Trophoblast cell (in vitro differentiated cells and primary cell): Measurements from ENCODE around the gene TGFB1.
"Not testable (repeated sequence)": the region's sequence is repeated elsewhere in the genome, so short reads cannot be mapped to it uniquely, and the experiment has no call there.

Experiments used
- DNase-seq, 2 donors: peaks; one replicate each; pipeline ENCODE4 v3.0.0-alpha.2; 2016
- H2AFZ ChIP-seq: 2 replicates; pipeline ENCODE4 v1.6.1; 2013; ENCODE audit warnings: low read length, moderate library complexity, mild to moderate bottlenecking; ENCODE audit not compliant: insufficient read depth, poor library complexity
- H2AK5ac ChIP-seq: 2 replicates; pipeline ENCODE4 v1.6.1; 2013; ENCODE audit warnings: mild to moderate bottlenecking, low read length
- H2BK120ac ChIP-seq: 2 replicates; pipeline ENCODE4 v1.6.1; 2013; ENCODE audit warnings: low read length, mild to moderate bottlenecking, moderate library complexity; ENCODE audit not compliant: insufficient read depth, poor library complexity
- H2BK12ac ChIP-seq: 2 replicates; pipeline ENCODE4 v1.6.1; 2013; ENCODE audit warnings: mild to moderate bottlenecking, low read length, moderate library complexity
- H2BK5ac ChIP-seq: 2 replicates; pipeline ENCODE4 v1.6.1; 2013; ENCODE audit warnings: low read length, low read depth, moderate library complexity, mild to moderate bottlenecking; ENCODE audit not compliant: poor library complexity
- H3K14ac ChIP-seq: 2 replicates; pipeline ENCODE4 v1.6.1; 2013; ENCODE audit warnings: mild to moderate bottlenecking, low read length
- H3K18ac ChIP-seq: 2 replicates; pipeline ENCODE4 v1.6.1; 2013; ENCODE audit warnings: mild to moderate bottlenecking, low read length
- H3K23ac ChIP-seq: 2 replicates; pipeline ENCODE4 v1.6.1; 2013; ENCODE audit warnings: low read length
- H3K27ac ChIP-seq: 2 replicates; pipeline ENCODE4 v1.5.1; 2013; ENCODE audit warnings: low read depth, mild to moderate bottlenecking, inconsistent platforms, low read length, moderate library complexity
- H3K27me3 ChIP-seq: 2 replicates; pipeline ENCODE4 v1.6.1; 2013; ENCODE audit warnings: inconsistent platforms, mild to moderate bottlenecking, low read length, moderate library complexity; ENCODE audit not compliant: insufficient read depth
- H3K36me3 ChIP-seq, 2 experiments: 1 replicate in 1 of 2; 2 replicates in 1 of 2; pipeline ENCODE4 v1.6.1; 2013; ENCODE audit warnings: low read length in 2 of 2, mild to moderate bottlenecking in 2 of 2, moderate library complexity in 1 of 2; ENCODE audit not compliant: insufficient read depth in 2 of 2, control insufficient read depth in 1 of 2
- H3K4ac ChIP-seq: 2 replicates; pipeline ENCODE4 v1.6.1; 2013; ENCODE audit warnings: low read depth, mild to moderate bottlenecking, low read length, moderate library complexity
- H3K4me1 ChIP-seq, 2 experiments: 1 replicate in 1 of 2; 2 replicates in 1 of 2; pipeline ENCODE4 v1.6.1; 2013; ENCODE audit warnings: low read length in 2 of 2, mild to moderate bottlenecking in 2 of 2, moderate library complexity in 1 of 2; ENCODE audit not compliant: insufficient read depth in 2 of 2, control insufficient read depth in 1 of 2
- H3K4me2 ChIP-seq: 2 replicates; pipeline ENCODE4 v1.6.1; 2013; ENCODE audit warnings: inconsistent platforms, mild to moderate bottlenecking, low read length, moderate library complexity
- H3K4me3 ChIP-seq: 2 replicates; pipeline ENCODE4 v1.5.1; 2013; ENCODE audit warnings: mild to moderate bottlenecking, low read depth, low read length, inconsistent platforms
- H3K79me1 ChIP-seq: one replicate; pipeline ENCODE4 v1.6.1; 2013; ENCODE audit warnings: low read length
- H3K79me2 ChIP-seq: 2 replicates; pipeline ENCODE4 v1.6.1; 2013; ENCODE audit warnings: low read length, mild to moderate bottlenecking; ENCODE audit not compliant: control insufficient read depth, insufficient read depth, poor library complexity
- H3K9ac ChIP-seq: 2 replicates; pipeline ENCODE4 v1.6.1; 2013; ENCODE audit warnings: mild to moderate bottlenecking, low read length
- H3K9me3 ChIP-seq: 2 replicates; pipeline ENCODE4 v1.6.1; 2013; ENCODE audit warnings: low read depth, mild to moderate bottlenecking, control low read depth, inconsistent platforms, low read length; ENCODE audit not compliant: insufficient read depth
- H4K12ac ChIP-seq: 2 replicates; pipeline ENCODE4 v1.6.1; 2013; ENCODE audit warnings: low read depth, mild to moderate bottlenecking, low read length, moderate library complexity
- H4K8ac ChIP-seq: 2 replicates; pipeline ENCODE4 v1.6.1; 2013; ENCODE audit warnings: low read depth, mild to moderate bottlenecking, low read length, moderate library complexity
- H4K91ac ChIP-seq: one replicate; pipeline ENCODE4 v1.6.1; 2013; ENCODE audit warnings: low read depth, mild to moderate bottlenecking, low read length, moderate library complexity
- WGBS: extraction: QIAGEN DNeasy Blood & Tissue Kit; methylation state at CpG from one replicate; pipeline ENCODE4 v1.1.7; 2013; ENCODE audit warnings: missing lambda C conversion rate; ENCODE audit not compliant: insufficient read length, insufficient coverage; ENCODE audit errors: extremely low coverage; 5-methylcytosine and 5-hydroxymethylcytosine counted together

The TGFB1 gene

GRCh38 chr19:41351339-41352245 is 2.1 kb downstream of the TGFB1 start:
- H2BK12ac ChIP-seq, result no peak overlapping the region

GRCh38 chr19:41350735-41351338 is 2.9 kb downstream of the TGFB1 start:
- Histone ChIP-seq H3K9ac (peak overlapping the region; percentile 24), H3K27ac (no peak overlapping the region), H3K14ac (peak overlapping the region; percentile 9), H2BK5ac (no peak overlapping the region), H4K91ac (no peak overlapping the region), H3K4ac (no peak overlapping the region), H2AK5ac (no peak overlapping the region), H3K4me2 (peak overlapping the region; percentile 75), H3K79me2 (peaks cover 18% of the 10 kb centered on the region), H3K4me3 (peak overlapping the region; percentile 82), H3K18ac (peak overlapping the region; percentile 55), H2BK12ac (no peak overlapping the region), H3K23ac (peak overlapping the region; percentile 23), H3K9me3 (peaks cover 5% of the 10 kb centered on the region), H3K27me3 (peaks cover 13% of the 10 kb centered on the region), H4K8ac (no peak overlapping the region), H3K4me1 (peaks cover 0 to 8% of the 10 kb centered on the region in 2 experiments), H3K79me1 (peaks cover 26% of the 10 kb centered on the region), H4K12ac (no peak overlapping the region), H2BK120ac (no peak overlapping the region), H3K36me3 (peaks cover 14 to 19% of the 10 kb centered on the region in 2 experiments), H2AFZ (no peak overlapping the region)
- WGBS, result no CpG with 5 or more reads among the region's 22 CpGs
- DNase-seq, result no peak

More at GRCh38 chr19:41351339-41352245, 2.1 kb downstream of the TGFB1 start:
- peak overlapping the region; percentile 82 for H3K4me3 ChIP-seq
- peaks cover 13% of the 10 kb centered on the region for H3K27me3 ChIP-seq
- H2BK120ac ChIP-seq, result peak overlapping the region; percentile 34
- H3K4me2 ChIP-seq, result peak overlapping the region; percentile 75
- H3K4ac ChIP-seq, result no peak overlapping the region
- peaks cover 0 to 8% of the 10 kb centered on the region in 2 experiments for H3K4me1 ChIP-seq
- H3K9me3 ChIP-seq, result peaks cover 5% of the 10 kb centered on the region
- peak overlapping the region; percentile 55 for H3K18ac ChIP-seq
- no CpG with 5 or more reads among the region's 58 CpGs for WGBS
- no peak overlapping the region for H2AFZ ChIP-seq
- H3K79me1 ChIP-seq, result peaks cover 26% of the 10 kb centered on the region
- no peak overlapping the region for H3K27ac ChIP-seq
- peaks cover 10 to 12% of the 10 kb centered on the region in 2 experiments for H3K36me3 ChIP-seq
- H4K91ac ChIP-seq, result peak overlapping the region; percentile 30
- peak; percentile 53 to 62 for DNase-seq
- H3K79me2 ChIP-seq, result peaks cover 18% of the 10 kb centered on the region
- no peak overlapping the region for H3K23ac ChIP-seq
- H3K9ac ChIP-seq, result peak overlapping the region; percentile 69
- no peak overlapping the region for H4K8ac ChIP-seq
- no peak overlapping the region for H4K12ac ChIP-seq
- H3K14ac ChIP-seq, result peak overlapping the region; percentile 57
- no peak overlapping the region for H2AK5ac ChIP-seq
- no peak overlapping the region for H2BK5ac ChIP-seq

- not testable (repeated sequence) for H2BK120ac ChIP-seq, H3K27me3 ChIP-seq, H3K27ac ChIP-seq, H4K12ac ChIP-seq, H3K79me2 ChIP-seq, H2BK5ac ChIP-seq, H2BK12ac ChIP-seq, DNase-seq, H3K9me3 ChIP-seq, H3K79me1 ChIP-seq, H3K14ac ChIP-seq, H4K8ac ChIP-seq, H3K4ac ChIP-seq, H3K4me2 ChIP-seq, H3K4me1 ChIP-seq, H3K9ac ChIP-seq, H2AK5ac ChIP-seq, H2AFZ ChIP-seq, H3K23ac ChIP-seq, H4K91ac ChIP-seq, H3K18ac ChIP-seq, H3K4me3 ChIP-seq
- peaks cover 45 to 47% of the 10 kb centered on the region in 2 experiments for H3K36me3 ChIP-seq
- WGBS, result no CpG with 5 or more reads among the region's 9 CpGs
Observed at GRCh38 chr19:41346916-41347315, 6.8 kb downstream of the TGFB1 start.

DNA sequence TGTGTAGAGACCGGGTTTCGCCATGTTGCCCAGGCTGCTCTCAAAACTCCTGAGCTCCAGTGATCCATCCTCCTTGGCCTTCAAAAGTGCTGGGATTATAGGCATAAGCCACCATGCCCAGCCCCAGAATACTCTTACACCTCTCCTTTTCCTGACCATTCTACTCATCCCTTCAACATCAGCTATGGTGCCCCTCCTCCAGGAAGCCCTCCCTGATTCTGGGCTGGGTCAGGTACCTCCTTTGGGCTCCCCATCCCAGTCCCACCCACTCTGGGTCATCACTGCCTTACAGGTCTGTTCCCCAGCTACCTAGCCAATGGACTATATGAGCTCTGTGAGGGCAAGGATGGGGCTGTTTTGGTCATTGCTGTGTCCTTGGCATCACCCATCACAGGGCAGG is 9.6 kb downstream of the TGFB1 start:
- Histone ChIP-seq H2AK5ac (no peak overlapping the region), H3K27me3 (no peaks in the 10 kb centered on the region), H3K36me3 (peaks cover 57 to 65% of the 10 kb centered on the region in 2 experiments), H3K79me2 (no peaks in the 10 kb centered on the region), H2BK12ac (no peak overlapping the region), H2BK120ac (no peak overlapping the region), H3K18ac (no peak overlapping the region), H2AFZ (no peak overlapping the region), H4K12ac (no peak overlapping the region), H3K4me3 (no peak overlapping the region), H3K4me1 (no peaks in the 10 kb centered on the region), H3K23ac (no peak overlapping the region), H3K14ac (no peak overlapping the region), H4K8ac (no peak overlapping the region), H3K4ac (no peak overlapping the region), H3K9ac (no peak overlapping the region), H3K4me2 (no peak overlapping the region), H4K91ac (no peak overlapping the region), H3K79me1 (no peaks in the 10 kb centered on the region), H3K9me3 (no peaks in the 10 kb centered on the region), H2BK5ac (no peak overlapping the region), H3K27ac (no peak overlapping the region)
- DNase-seq, result no peak
- no CpG with 5 or more reads among the region's 2 CpGs for WGBS
